K562 (cell line): ENCODE data around the gene GPX6. TPM values are rescaled to one million over a fixed set of nuclear protein-coding genes. Genes with fewer than 3 reads are reported as not detected.

Experiments
- ADNP ChIP-seq: fragments of 200-800 bp; sonication (Bioruptor generic); IDR thresholded peaks from 2 replicates; pipeline ENCODE4 v1.6.1; 2016; ENCODE audit warnings: missing genetic modification characterization, missing compliant biosample characterization
- ELF1 ChIP-seq: fragments of 200-800 bp; sonication (Bioruptor generic); IDR thresholded peaks from 2 replicates; pipeline ENCODE4 v1.6.1; 2016; ENCODE audit warnings: missing genetic modification characterization, missing compliant biosample characterization
- HMGXB4 ChIP-seq: sonication (generic); formaldehyde crosslinking; IDR thresholded peaks from 2 replicates; pipeline ENCODE4 v1.8.1; 2023; ENCODE audit warnings: mild to moderate bottlenecking, missing genetic modification reagents
- JUND ChIP-seq, 2 experiments: IDR thresholded peaks; 2 replicates in 1 of 2; 3 replicates in 1 of 2; pipeline ENCODE4 v1.6.1; 2011; ENCODE audit warnings: borderline replicate concordance in 2 of 2, low read depth in 2 of 2, low read length in 2 of 2, improper control_type of control experiment in 1 of 2, missing biosample characterization in 1 of 2, missing genetic modification characterization in 1 of 2, missing genetic modification reagents in 1 of 2
- MAFG ChIP-seq: fragments of 450-650 bp; conservative IDR thresholded peaks from 2 replicates; pipeline ENCODE4 v1.6.1; 2016; ENCODE audit warnings: missing genetic modification characterization, missing compliant biosample characterization
- MECOM ChIP-seq: fragments of 250-450 bp; sonication (Bioruptor Pico); IDR thresholded peaks from 2 replicates; pipeline ENCODE4 v1.8.0; 2022; ENCODE audit warnings: inconsistent platforms
- MYBL2 ChIP-seq, 2 experiments: fragments of 450-650 bp in 1 of 2; sonication (generic) in 1 of 2; formaldehyde crosslinking in 1 of 2; IDR thresholded peaks; 2 replicates each; pipeline versions ENCODE4 v1.6.1 to v1.8.1; 2017 to 2022; ENCODE audit warnings: borderline replicate concordance in 1 of 2, inconsistent platforms in 1 of 2, low read depth in 1 of 2, mild to moderate bottlenecking in 1 of 2, missing genetic modification reagents in 1 of 2, moderate library complexity in 1 of 2
- NR2C1 ChIP-seq, 2 experiments: fragments of 450-650 bp; IDR thresholded peaks; 2 replicates each; pipeline ENCODE4 v1.6.1; 2017; ENCODE audit warnings: mild to moderate bottlenecking in 2 of 2, antibody characterized with exemption in 1 of 2, inconsistent platforms in 1 of 2, missing compliant biosample characterization in 1 of 2, missing genetic modification characterization in 1 of 2
- PTTG1 ChIP-seq: fragments of 450-650 bp; IDR thresholded peaks from 2 replicates; pipeline ENCODE4 v1.6.1; 2016; ENCODE audit warnings: low read depth, mild to moderate bottlenecking, missing genetic modification characterization, missing compliant biosample characterization
- RBM22 ChIP-seq: fragments of 200-400 bp; formaldehyde crosslinking; IDR thresholded peaks from 2 replicates; pipeline ENCODE4 v1.6.1; 2018; ENCODE audit warnings: low read length, low read depth; ENCODE audit not compliant: poor library complexity, severe bottlenecking
- SETDB1 ChIP-seq: IDR thresholded peaks from one replicate; pipeline ENCODE4 v1.6.1; 2012; ENCODE audit warnings: low read length, control low read depth, inconsistent platforms
- STAT5B ChIP-seq: fragments of 250-450 bp; sonication (Bioruptor Pico); IDR thresholded peaks from 2 replicates; pipeline ENCODE4 v1.8.0; 2021; ENCODE audit warnings: mild to moderate bottlenecking, inconsistent platforms
- TSHZ1 ChIP-seq: fragments of 250-450 bp; sonication (Bioruptor Pico); IDR thresholded peaks from 2 replicates; pipeline ENCODE4 v1.4.0; 2020; ENCODE audit warnings: mild to moderate bottlenecking, moderate library complexity
- ZBTB34 ChIP-seq: fragments of 250-450 bp; sonication (Bioruptor Pico); IDR thresholded peaks from 2 replicates; pipeline ENCODE4 v1.8.0; 2021; ENCODE audit warnings: mild to moderate bottlenecking, moderate library complexity
- ZKSCAN8 ChIP-seq: fragments of 200-800 bp; sonication (Bioruptor generic); IDR thresholded peaks from 2 replicates; pipeline ENCODE4 v1.6.1; 2016; ENCODE audit warnings: missing genetic modification characterization, missing compliant biosample characterization
- ZNF507 ChIP-seq: conservative IDR thresholded peaks from 2 replicates; pipeline ENCODE4 v1.6.1; 2017; ENCODE audit warnings: missing genetic modification characterization, missing compliant biosample characterization
- ZNF584 ChIP-seq: fragments of 200-800 bp; sonication (Bioruptor generic); IDR thresholded peaks from 2 replicates; pipeline ENCODE4 v1.6.1; 2016; ENCODE audit warnings: low read depth, mild to moderate bottlenecking, missing genetic modification characterization, missing compliant biosample characterization
- ZNF717 ChIP-seq: fragments of 250-450 bp; sonication (Bioruptor Pico); IDR thresholded peaks from 2 replicates; pipeline ENCODE4 v1.5.0; 2021
- ZNF830 ChIP-seq: fragments of 250-450 bp; sonication (Bioruptor Pico); IDR thresholded peaks from 2 replicates; pipeline ENCODE4 v1.5.0; 2021; ENCODE audit warnings: mild to moderate bottlenecking
- ZSCAN32 ChIP-seq: fragments of 450-650 bp; formaldehyde crosslinking; IDR thresholded peaks from 2 replicates; pipeline ENCODE4 v1.4.0; 2020; ENCODE audit warnings: mild to moderate bottlenecking, moderate library complexity
- polyA plus RNA-seq, 8 experiments: library from polyadenylated mRNA; depleted of rRNA in 4 of 8; stranded (reverse) in 5 of 8; unstranded in 3 of 8; fragments of >200 nt; fragmentation: Nextera tagmentation in 2 of 8; fragmentation: Illumina TruSeq in 1 of 8; extraction: Ambion mirVana in 2 of 8; extraction: Trizol in 1 of 8; gene quantifications; 2 replicates each; pipeline versions ENCODE4 v1.2.1 to v1.2.3, GENCODE V29; 2011 to 2014; ENCODE audit warnings: inconsistent platforms in 1 of 8, missing spikeins in 1 of 8
- total RNA-seq, 7 experiments: library from RNA; depleted of rRNA in 6 of 7; stranded (reverse); fragments of >200 nt in 6 of 7; fragmentation: Illumina TruSeq in 2 of 7; extraction: Trizol in 2 of 7; gene quantifications; 2 replicates each; pipeline versions ENCODE4 v1.2.1 to v1.2.3, GENCODE V29; 2011 to 2021; ENCODE audit warnings: low replicate concordance in 1 of 7

The GPX6 gene
- total and polyA plus RNA-seq, 9 of the 15 experiments (the other 6 are each of a cell fraction or from before 2014, with no cell fraction given): not detected

- no peak for TF ChIP-seq ZBTB34 (CRISPR knock-in tag)
- no peak for TF ChIP-seq ZNF507
- TF ChIP-seq ZKSCAN8 (CRISPR knock-in tag): peak; percentile 90
- TF ChIP-seq STAT5B (CRISPR knock-in tag): no peak
- TF ChIP-seq PTTG1 (tag): peak; percentile 84
- no peak for TF ChIP-seq ZNF717 (CRISPR knock-in tag)
- TF ChIP-seq ZNF830: no peak
- TF ChIP-seq NR2C1 (IDR thresholded peaks at IDR 0.05): peak; percentile 90
- TF ChIP-seq NR2C1 (tag; IDR thresholded peaks at IDR 0.05): peak; percentile 94
- no peak for TF ChIP-seq JUND (IDR thresholded peaks at IDR 0.05; ENCODE audit: borderline replicate concordance, low read depth, low read length)
- peak; percentile 44; the same call in 2 of the 3 replicates for TF ChIP-seq JUND (tag; IDR thresholded peaks at IDR 0.05; ENCODE audit: borderline replicate concordance, low read depth, low read length)
- TF ChIP-seq HMGXB4 (CRISPR knock-in tag): no peak
- TF ChIP-seq MYBL2 (IDR thresholded peaks at IDR 0.05; ENCODE audit: low read depth): no peak; the same call in 1 of the 2 replicates
- TF ChIP-seq MYBL2 (CRISPR knock-in tag; IDR thresholded peaks at IDR 0.05; ENCODE audit: borderline replicate concordance): no peak
- TF ChIP-seq MECOM (CRISPR knock-in tag): 0 out of 2 replicates have a peak, but pooled peaks have one; percentile 61
- TF ChIP-seq TSHZ1 (CRISPR knock-in tag): 0 out of 2 replicates have a peak, but pooled peaks have one; percentile 16
- TF ChIP-seq ADNP: no peak
- peak; percentile 28; the same call in 1 of the 2 replicates for TF ChIP-seq ELF1 (tag)
- TF ChIP-seq MAFG (tag): no peak
- peak; percentile 96 for TF ChIP-seq ZNF584 (CRISPR knock-in tag)
- no peak for TF ChIP-seq RBM22
- TF ChIP-seq SETDB1: no peak
- TF ChIP-seq ZSCAN32 (CRISPR knock-in tag): 0 out of 2 replicates have a peak, but pooled peaks have one; percentile 41
Measured at GRCh38 chr6:28553986-28554881, 38.6 kb upstream of the GPX6 start (continued).
